Prostate gland (tissue), 2 donors: Measurements from ENCODE around the gene DPM2.

ENCODE experiments used
- POLR2AphosphoS5 ChIP-seq: sonication (generic); formaldehyde crosslinking; IDR thresholded peaks from one replicate; pipeline ENCODE4 v1.6.1; 2017; ENCODE audit warnings: antibody characterized with exemption
- TF ChIP-seq, protein P1 (sequence below), 4 experiments: fragments of 200-600 bp in 2 of 4; fragments of 450-650 bp in 2 of 4; sonication (generic) in 2 of 4; IDR thresholded peaks; 1 replicate in 3 of 4; 2 replicates in 1 of 4; pipeline ENCODE4 v1.5.1; 2016 to 2019; ENCODE audit warnings: antibody characterized with exemption in 4 of 4, mild to moderate bottlenecking in 2 of 4, moderate library complexity in 2 of 4

DNA sequence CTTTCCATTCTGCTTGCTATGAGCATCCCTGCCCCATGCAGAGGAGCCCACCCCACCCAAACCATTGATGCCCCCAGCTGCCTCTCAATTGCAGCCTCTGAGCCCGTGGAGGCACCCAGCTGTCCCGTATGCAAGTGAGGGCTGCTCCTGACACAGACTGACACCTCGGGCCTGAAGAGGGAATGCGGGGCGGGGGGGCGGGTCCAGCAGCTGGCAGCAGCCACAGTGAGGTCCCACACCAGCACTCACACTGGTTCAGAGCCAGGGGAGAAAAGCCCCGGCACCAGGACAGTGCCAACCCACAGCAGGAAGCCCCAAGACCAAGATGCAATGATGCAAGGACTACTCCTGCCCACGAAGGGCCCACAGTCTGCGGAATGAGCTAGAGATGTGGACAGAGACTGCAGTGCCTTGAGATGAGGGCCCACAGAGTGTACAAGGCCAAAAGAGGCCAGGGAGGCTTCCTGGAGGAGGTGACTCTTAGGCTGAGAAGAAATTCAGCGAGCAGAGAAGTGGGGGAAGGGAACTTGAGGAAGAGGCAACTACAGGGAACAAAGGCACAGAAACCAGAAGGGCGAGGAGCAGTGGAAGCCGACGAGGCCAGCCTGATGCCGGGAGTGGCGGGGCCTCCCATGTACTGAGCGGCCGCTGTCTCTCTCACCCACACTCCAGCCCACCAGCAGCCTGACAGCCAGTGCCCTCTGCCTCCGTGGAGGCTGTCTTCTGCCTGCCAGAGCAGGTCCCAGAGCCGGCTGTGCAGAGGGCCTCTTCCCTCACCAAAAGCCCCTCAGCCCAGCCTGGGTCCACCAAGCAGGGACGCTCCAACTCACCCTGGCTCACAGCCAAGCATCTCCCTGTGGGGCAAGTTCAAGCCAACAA, 33.9 kb upstream of the DPM2 start:
- TF ChIP-seq, protein P1, sequence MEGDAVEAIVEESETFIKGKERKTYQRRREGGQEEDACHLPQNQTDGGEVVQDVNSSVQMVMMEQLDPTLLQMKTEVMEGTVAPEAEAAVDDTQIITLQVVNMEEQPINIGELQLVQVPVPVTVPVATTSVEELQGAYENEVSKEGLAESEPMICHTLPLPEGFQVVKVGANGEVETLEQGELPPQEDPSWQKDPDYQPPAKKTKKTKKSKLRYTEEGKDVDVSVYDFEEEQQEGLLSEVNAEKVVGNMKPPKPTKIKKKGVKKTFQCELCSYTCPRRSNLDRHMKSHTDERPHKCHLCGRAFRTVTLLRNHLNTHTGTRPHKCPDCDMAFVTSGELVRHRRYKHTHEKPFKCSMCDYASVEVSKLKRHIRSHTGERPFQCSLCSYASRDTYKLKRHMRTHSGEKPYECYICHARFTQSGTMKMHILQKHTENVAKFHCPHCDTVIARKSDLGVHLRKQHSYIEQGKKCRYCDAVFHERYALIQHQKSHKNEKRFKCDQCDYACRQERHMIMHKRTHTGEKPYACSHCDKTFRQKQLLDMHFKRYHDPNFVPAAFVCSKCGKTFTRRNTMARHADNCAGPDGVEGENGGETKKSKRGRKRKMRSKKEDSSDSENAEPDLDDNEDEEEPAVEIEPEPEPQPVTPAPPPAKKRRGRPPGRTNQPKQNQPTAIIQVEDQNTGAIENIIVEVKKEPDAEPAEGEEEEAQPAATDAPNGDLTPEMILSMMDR (IDR thresholded peaks at IDR 0.05) = no peak
- TF ChIP-seq POLR2AphosphoS5 = no peak
